Esophagus muscularis mucosa (tissue), 4 donors: ENCODE results near the gene TMED7. TPM values are rescaled to one million over a fixed set of nuclear protein-coding genes. Genes with fewer than 3 reads are reported as not detected.

Experiments
- DNase-seq: peaks from one replicate; pipeline ENCODE4 v3.0.0-alpha.2; 2017; ENCODE audit errors: extremely low spot score
- H3K27ac ChIP-seq, 4 donors: fragments of 200-600 bp; sonication (generic); replicated peaks in 1 of 4; 1 replicate in 3 of 4; 2 replicates in 1 of 4; pipeline ENCODE4 v1.5.1; 2016 to 2019; ENCODE audit warnings: mild to moderate bottlenecking in 1 of 4
- H3K27me3 ChIP-seq, 4 donors: fragments of 200-600 bp; sonication (generic); one replicate each; pipeline versions ENCODE4 v1.5.1 to v1.6.0; 2016 to 2019
- H3K36me3 ChIP-seq, 4 donors: fragments of 200-600 bp; sonication (generic); one replicate each; pipeline ENCODE4 v1.5.1; 2016 to 2019
- H3K4me1 ChIP-seq, 4 donors: fragments of 200-600 bp; sonication (generic); one replicate each; pipeline ENCODE4 v1.5.1; 2016 to 2019
- H3K4me3 ChIP-seq, 4 donors: fragments of 200-600 bp; sonication (generic); 1 replicate in 2 of 4; 2 replicates in 2 of 4; pipeline ENCODE4 v1.5.1; 2016 to 2019; ENCODE audit warnings: mild to moderate bottlenecking in 4 of 4, moderate library complexity in 1 of 4
- H3K9me3 ChIP-seq, 4 donors: fragments of 200-600 bp; sonication (generic); 1 replicate in 3 of 4; 2 replicates in 1 of 4; pipeline ENCODE4 v1.5.1; 2016 to 2019
- CTCF ChIP-seq, 3 experiments: fragments of 200-600 bp in 2 of 3; fragments of 450-650 bp in 1 of 3; sonication (generic) in 2 of 3; IDR thresholded peaks; one replicate each; pipeline ENCODE4 v1.5.1; 2017 to 2019; ENCODE audit warnings: antibody characterized with exemption in 3 of 3, mild to moderate bottlenecking in 2 of 3, moderate library complexity in 1 of 3
- EP300 ChIP-seq: sonication (generic); formaldehyde crosslinking; IDR thresholded peaks from one replicate; pipeline ENCODE4 v1.6.1; 2017; ENCODE audit warnings: antibody characterized with exemption
- POLR2A ChIP-seq: fragments of 450-650 bp; IDR thresholded peaks from one replicate; pipeline ENCODE4 v1.6.1; 2017; ENCODE audit warnings: antibody characterized with exemption, moderate library complexity, mild to moderate bottlenecking, low read depth
- POLR2AphosphoS5 ChIP-seq, 2 donors: sonication (generic); formaldehyde crosslinking; IDR thresholded peaks; one replicate each; pipeline ENCODE4 v1.6.1; 2017; ENCODE audit warnings: antibody characterized with exemption in 2 of 2
- WGBS: methylation state at CpG from one replicate; pipeline ENCODE4 v1.1.5; 2018; 5-methylcytosine and 5-hydroxymethylcytosine counted together
- intact Hi-C: fragments of 100-400 bp; cut with DNase I; formaldehyde crosslinking; loops from one replicate; pipeline ENCODE4 v1.15.1; 2023
- total RNA-seq, 4 donors: library from RNA; depleted of rRNA; stranded (reverse); fragments of >200 nt; gene quantifications; one replicate each; pipeline versions ENCODE4 v1.1.0 to v1.2.1, GENCODE V29; 2016

Gene TMED7
- total RNA-seq, 4 donors from 2014 or later: 86.8 to 183 (median 136) TPM

GRCh38 chr5:115607935-115608334, 17.9 kb downstream of the TMED7 start:
- Histone ChIP-seq H3K4me1 (peaks cover 6 to 50% (median 29%) of the 10 kb centered on the region in 4 donors), H3K27ac (peak overlapping the region; percentile 13 to 69 (median 28)), H3K4me3 (no peak overlapping the region), H3K9me3 (no peaks in the 10 kb centered on the region), H3K36me3 (peaks cover 0 to 16% (median 3%) of the 10 kb centered on the region in 4 donors), H3K27me3 (no peaks in the 10 kb centered on the region)
- no peak for DNase-seq
- TF ChIP-seq EP300 (no peak), POLR2A (no peak), CTCF (IDR thresholded peaks at IDR 0.05) (no peak), POLR2AphosphoS5 (IDR thresholded peaks at IDR 0.05) (peak in 1 of 2 donors; percentile 13)
- 82% methylated on average over 2 of the region's 2 CpGs for WGBS
- intact Hi-C loops: no loop called here

DNA sequence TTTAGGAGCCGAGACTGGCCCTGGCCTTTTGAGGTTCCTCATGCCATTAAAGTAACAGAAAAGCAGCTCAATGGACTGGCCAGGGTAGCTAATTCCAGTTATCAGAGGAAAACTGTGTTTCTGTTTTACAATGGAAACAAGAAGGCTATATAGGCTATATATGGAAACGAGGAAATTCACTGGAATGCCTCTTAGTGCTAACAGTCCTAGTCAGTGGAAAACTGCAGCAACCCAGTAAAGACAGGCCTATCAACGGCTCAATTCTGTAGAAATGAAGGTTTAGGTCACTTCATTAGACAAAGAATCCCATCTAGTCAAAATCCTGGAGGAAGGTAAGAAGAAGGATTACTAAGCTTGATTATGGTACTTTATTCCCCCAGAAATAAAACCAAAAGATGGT, 20.4 kb downstream of the TMED7 start:
- peaks cover 19 to 60% (median 43%) of the 10 kb centered on the region in 4 donors for H3K4me1 ChIP-seq
- H3K27me3 ChIP-seq: no peaks in the 10 kb centered on the region
- TF ChIP-seq POLR2AphosphoS5 (IDR thresholded peaks at IDR 0.05) (no peak), POLR2A (no peak), EP300 (no peak), CTCF (IDR thresholded peaks at IDR 0.05) (no peak)
- no peak for DNase-seq
- WGBS: 86% methylated on average over 3 of the region's 3 CpGs
- no peak overlapping the region for H3K27ac ChIP-seq
- no peaks in the 10 kb centered on the region for H3K9me3 ChIP-seq
- peaks cover 0 to 4% (median 0%) of the 10 kb centered on the region in 4 donors for H3K36me3 ChIP-seq
- intact Hi-C loops: no loop called here
- H3K4me3 ChIP-seq: no peak overlapping the region

DNA sequence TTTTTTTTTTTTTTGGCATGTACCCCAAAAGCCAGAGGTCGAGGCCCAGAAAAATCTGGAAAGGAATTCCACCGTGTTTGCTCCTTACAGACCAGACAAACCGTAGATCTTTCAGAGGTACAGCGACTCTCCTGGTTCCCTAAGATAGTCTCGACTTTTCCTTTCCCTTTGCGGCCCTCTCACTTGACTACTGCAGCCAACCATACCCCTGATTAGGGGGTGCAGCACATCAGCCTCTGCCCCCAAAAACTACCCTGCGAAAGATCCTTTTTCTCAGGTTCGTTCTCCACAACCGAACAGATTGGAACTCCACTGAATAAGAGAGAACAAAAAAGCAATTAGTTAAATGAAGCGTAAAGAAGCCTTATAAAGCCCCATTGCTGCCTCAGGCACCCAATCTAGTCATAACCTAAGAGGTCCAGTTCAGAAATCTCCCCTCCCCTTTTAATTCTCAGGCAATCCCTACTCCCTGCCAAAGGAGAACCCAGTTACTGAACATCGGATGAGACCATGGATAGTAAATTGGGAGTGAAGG, 23.2 kb downstream of the TMED7 start:
- Histone ChIP-seq H3K36me3 (no peaks in the 10 kb centered on the region), H3K27ac (peak overlapping the region; percentile 90 to 95 (median 94)), H3K9me3 (no peaks in the 10 kb centered on the region), H3K4me1 (peaks cover 30 to 60% (median 50%) of the 10 kb centered on the region in 4 donors), H3K4me3 (peak overlapping the region; percentile 87 to 92 (median 90)), H3K27me3 (no peaks in the 10 kb centered on the region)
- TF ChIP-seq POLR2A (no peak), EP300 (no peak), CTCF (IDR thresholded peaks at IDR 0.05) (no peak), POLR2AphosphoS5 (IDR thresholded peaks at IDR 0.05) (no peak)
- DNase-seq: no peak
- WGBS: 48% methylated on average over 11 of the region's 11 CpGs
- intact Hi-C loops: no loop called here

DNA sequence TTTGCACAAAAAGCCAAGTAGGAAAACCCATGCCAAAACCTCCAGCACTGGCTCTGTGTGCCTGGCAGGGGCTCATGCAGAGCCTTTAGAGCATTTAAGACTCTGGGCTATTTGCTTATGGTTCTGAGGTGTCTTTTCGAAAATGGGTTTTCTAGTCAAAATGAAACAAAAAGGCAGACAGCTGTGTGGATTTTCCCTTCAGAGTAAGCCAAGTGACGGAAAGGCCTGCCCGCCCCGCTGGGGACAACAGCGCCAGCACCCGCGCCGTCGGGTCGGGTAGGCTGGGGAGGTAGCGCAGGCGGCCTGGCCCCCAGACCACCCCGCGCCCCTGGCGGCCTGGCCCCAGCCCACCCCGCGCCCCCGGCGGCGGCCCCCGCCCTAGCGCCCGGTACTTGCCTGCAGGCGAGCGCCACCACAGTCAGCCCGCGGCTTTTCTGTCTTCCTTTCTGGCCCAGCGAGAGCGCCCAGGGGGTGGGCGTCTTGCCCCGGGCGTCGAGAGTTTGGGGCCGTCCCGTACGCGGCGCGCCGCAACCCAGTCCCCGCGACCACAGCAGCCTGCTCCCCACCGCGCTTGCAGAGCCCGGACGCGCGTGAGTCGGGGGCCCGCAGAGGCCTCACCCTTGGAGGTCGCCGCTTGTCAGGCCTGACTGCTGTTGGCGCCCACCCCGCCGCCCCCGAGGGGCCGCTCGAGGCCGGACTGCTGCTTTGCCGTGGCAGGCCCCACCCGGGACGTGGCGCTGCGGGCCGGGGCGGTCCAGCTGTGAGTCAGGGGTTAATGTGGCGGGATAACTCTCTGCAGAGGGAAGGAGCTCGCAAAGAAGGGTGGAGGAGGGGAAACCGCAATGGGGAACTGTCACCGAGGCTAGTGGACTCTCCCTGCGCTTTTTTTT, 23.9 kb downstream of the TMED7 start, which contains the start of gene TICAM2:
Gene TICAM2, minus strand, starts transcription at position 779 of the 890 bp plus-strand sequence. CDS start 21,223 bp downstream, outside the sequence.
- no peaks in the 10 kb centered on the region for H3K27me3 ChIP-seq
- no peak for DNase-seq
- TF ChIP-seq POLR2A: no peak
- peak; percentile 41 to 56 for TF ChIP-seq POLR2AphosphoS5 (IDR thresholded peaks at IDR 0.05)
- TF ChIP-seq CTCF (IDR thresholded peaks at IDR 0.05): peak in 2 of 3 experiments; percentile 15 to 51
- no peak for TF ChIP-seq EP300
- no peaks in the 10 kb centered on the region for H3K36me3 ChIP-seq
- peak within 1 kb of the TSS; percentile 87 to 92 (median 90) for H3K4me3 ChIP-seq
- intact Hi-C loops: no loop called here
- H3K4me1 ChIP-seq: peaks cover 30 to 56% (median 49%) of the 10 kb centered on the region in 4 donors
- peak within 1 kb of the TSS; percentile 90 to 95 (median 94) for H3K27ac ChIP-seq
- WGBS: 0% methylated on average over 7 of the region's 71 CpGs
- no peaks in the 10 kb centered on the region for H3K9me3 ChIP-seq
